CD14-positive monocyte (primary cell): ENCODE results near the gene CTSD. TPM values are rescaled to one million over a fixed set of nuclear protein-coding genes. Genes with fewer than 3 reads are reported as not detected.

Experiments
- DNase-seq, 3 donors: peaks; one replicate each; pipeline ENCODE4 v3.0.0-alpha.2; 2011 to 2022
- H2AFZ ChIP-seq: 2 replicates; pipeline ENCODE4 v1.6.0; 2012; ENCODE audit warnings: mild to moderate bottlenecking, low read depth, low read length, inconsistent platforms; ENCODE audit not compliant: insufficient read depth, poor library complexity, severe bottlenecking
- H3K27ac ChIP-seq, 2 donors: 1 replicate in 1 of 2; 2 replicates in 1 of 2; pipeline ENCODE4 v1.5.1; 2012 to 2013; ENCODE audit warnings: low read length in 2 of 2, control low read depth in 1 of 2, inconsistent platforms in 1 of 2, low read depth in 1 of 2, mild to moderate bottlenecking in 1 of 2
- H3K27me3 ChIP-seq, 2 donors: one replicate each; pipeline versions ENCODE4 v1.6.0 to v1.6.1; 2011 to 2013; ENCODE audit warnings: low read length in 2 of 2; ENCODE audit not compliant: control insufficient read depth in 2 of 2, insufficient read depth in 2 of 2
- H3K36me3 ChIP-seq, 2 donors: replicated peaks in 1 of 2; 1 replicate in 1 of 2; 2 replicates in 1 of 2; pipeline versions ENCODE4 v1.5.1 to v1.6.1; 2012 to 2013; ENCODE audit warnings: low read length in 2 of 2, control low read depth in 1 of 2, inconsistent platforms in 1 of 2, mild to moderate bottlenecking in 1 of 2; ENCODE audit not compliant: insufficient read depth in 2 of 2, control insufficient read depth in 1 of 2
- H3K4me1 ChIP-seq, 2 donors: 1 replicate in 1 of 2; 2 replicates in 1 of 2; pipeline versions ENCODE4 v1.5.1 to v1.6.1; 2012 to 2013; ENCODE audit warnings: low read length in 2 of 2, control low read depth in 1 of 2, inconsistent platforms in 1 of 2, mild to moderate bottlenecking in 1 of 2, moderate library complexity in 1 of 2; ENCODE audit not compliant: insufficient read depth in 2 of 2, control insufficient read depth in 1 of 2
- H3K4me2 ChIP-seq: replicated peaks from 2 replicates; pipeline ENCODE3; 2012; ENCODE audit warnings: low read length, moderate library complexity, mild to moderate bottlenecking; ENCODE audit not compliant: poor library complexity, severe bottlenecking; ENCODE audit errors: extremely low read depth
- H3K4me3 ChIP-seq, 3 experiments: fragments of 200-600 bp in 1 of 3; sonication (generic) in 1 of 3; replicated peaks in 1 of 3; 1 replicate in 2 of 3; 2 replicates in 1 of 3; pipeline ENCODE4 v1.5.1; 2011 to 2013; ENCODE audit warnings: low read length in 3 of 3, mild to moderate bottlenecking in 3 of 3, control low read depth in 2 of 3, low read depth in 2 of 3, inconsistent platforms in 1 of 3, moderate library complexity in 1 of 3
- H3K79me2 ChIP-seq: 2 replicates; pipeline ENCODE4 v1.6.0; 2012; ENCODE audit warnings: mild to moderate bottlenecking, control low read depth, inconsistent platforms, low read length, moderate library complexity; ENCODE audit not compliant: insufficient read depth
- H3K9ac ChIP-seq: 2 replicates; pipeline ENCODE4 v1.6.0; 2017; ENCODE audit warnings: low read length, mild to moderate bottlenecking; ENCODE audit not compliant: insufficient read depth, poor library complexity, severe bottlenecking
- H3K9me3 ChIP-seq, 2 donors: replicated peaks in 1 of 2; 1 replicate in 1 of 2; 2 replicates in 1 of 2; pipeline versions ENCODE4 v1.5.1 to v1.6.1; 2012 to 2013; ENCODE audit warnings: low read length in 2 of 2, control low read depth in 1 of 2; ENCODE audit not compliant: control insufficient read depth in 1 of 2, insufficient read depth in 1 of 2
- H4K20me1 ChIP-seq: 2 replicates; pipeline ENCODE4 v1.6.0; 2012; ENCODE audit warnings: mild to moderate bottlenecking, low read length, control low read depth, moderate library complexity; ENCODE audit not compliant: insufficient read depth
- H3K27ac Mint-ChIP-seq, 7 donors: one replicate each; pipeline ENCODE4 v1.8.0; 2020; ENCODE audit warnings: mild to moderate bottlenecking in 7 of 7, mixed read lengths in 7 of 7, moderate library complexity in 6 of 7, inconsistent platforms in 2 of 7
- H3K27me3 Mint-ChIP-seq, 3 donors: one replicate each; pipeline ENCODE4 v1.8.0; 2021 to 2022; ENCODE audit warnings: low read depth in 3 of 3, mild to moderate bottlenecking in 3 of 3, mixed read lengths in 3 of 3, moderate library complexity in 3 of 3, inconsistent platforms in 1 of 3
- H3K36me3 Mint-ChIP-seq, 2 donors: one replicate each; pipeline ENCODE4 v1.8.0; 2020; ENCODE audit warnings: mixed read lengths in 2 of 2, inconsistent platforms in 1 of 2, mild to moderate bottlenecking in 1 of 2
- H3K4me1 Mint-ChIP-seq: one replicate; pipeline ENCODE4 v1.8.0; 2020; ENCODE audit warnings: mild to moderate bottlenecking, mixed read lengths
- H3K4me3 Mint-ChIP-seq, 2 donors: one replicate each; pipeline ENCODE4 v1.8.0; 2020; ENCODE audit warnings: mild to moderate bottlenecking in 2 of 2, mixed read lengths in 2 of 2, moderate library complexity in 1 of 2
- H3K9me3 Mint-ChIP-seq, 7 donors: one replicate each; pipeline ENCODE4 v1.8.0; 2020 to 2022; ENCODE audit warnings: mixed read lengths in 7 of 7, mild to moderate bottlenecking in 6 of 7, moderate library complexity in 6 of 7, inconsistent platforms in 2 of 7
- WGBS: methylation state at CpG from one replicate; pipeline ENCODE4 v1.1.5; 2013; ENCODE audit warnings: missing lambda C conversion rate; ENCODE audit not compliant: insufficient coverage; 5-methylcytosine and 5-hydroxymethylcytosine counted together
- intact Hi-C, 2 donors: fragments of 100-400 bp; cut with micrococcal nuclease; formaldehyde crosslinking; loops; one replicate each; pipeline versions ENCODE4 v1.15.0 to v1.15.1; 2023
- polyA plus RNA-seq, 3 donors: library from polyadenylated mRNA; depleted of rRNA in 1 of 3; unstranded in 2 of 3; stranded (reverse) in 1 of 3; fragments of 300-500 nt in 2 of 3; fragments of >200 nt in 1 of 3; fragmentation: Illumina TruSeq in 2 of 3; gene quantifications; 1 replicate in 2 of 3; 2 replicates in 1 of 3; pipeline ENCODE4 v1.2.3, GENCODE V29; 2012 to 2021
- TF ChIP-seq, protein P1 (sequence below): fragments of 200-600 bp; IDR thresholded peaks from one replicate; pipeline ENCODE4 v1.8.0; 2022; ENCODE audit warnings: antibody characterized with exemption, mild to moderate bottlenecking

The CTSD gene
- polyA plus RNA-seq, 3 donors: 835 to 1,372 (median 855) TPM

DNA sequence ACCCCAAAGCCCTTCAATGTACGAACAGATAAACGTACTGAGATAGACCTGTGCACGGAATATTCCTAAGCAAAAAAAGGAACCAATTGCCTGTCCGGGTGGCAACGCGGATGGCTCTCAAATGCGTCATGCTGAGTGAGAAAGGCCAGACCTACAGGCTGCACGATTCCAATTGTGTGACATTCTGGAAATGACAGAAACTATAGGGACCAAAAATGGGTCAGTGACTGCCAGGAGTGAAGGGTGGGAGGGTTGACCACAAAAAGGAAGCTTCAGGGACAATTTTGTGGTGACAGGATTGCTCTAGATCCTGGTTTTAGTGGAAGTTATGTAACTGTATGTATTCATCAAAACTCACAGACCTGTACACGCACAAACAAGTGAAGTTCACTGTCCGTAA lies 47.0 kb upstream of the CTSD start:
- Histone ChIP-seq H3K79me2 (no peaks in the 10 kb centered on the region), H3K4me3 (peak overlapping the region in 1 of 3 experiments; percentile 24), H3K4me1 (peaks cover 14 to 15% of the 10 kb centered on the region in 2 donors), H2AFZ (no peak overlapping the region), H3K27me3 (peaks cover 52 to 90% of the 10 kb centered on the region in 2 donors), H3K9ac (no peak overlapping the region), H3K4me2 (peak overlapping the region; percentile 50), H3K27ac (no peak overlapping the region), H3K9me3 (peaks cover 18 to 27% of the 10 kb centered on the region in 2 donors), H4K20me1 (no peaks in the 10 kb centered on the region), H3K36me3 (no peaks in the 10 kb centered on the region)
- intact Hi-C loops: no loop called here
- Mint-ChIP-seq H3K36me3 (peaks cover 10 to 15% of the 10 kb centered on the region in 2 donors), H3K27me3 (peaks cover 82 to 90% (median 87%) of the 10 kb centered on the region in 3 donors), H3K4me1 (peaks cover 20% of the 10 kb centered on the region), H3K27ac (peak overlapping the region in 4 of 7 donors; percentile 18 to 77 (median 48)), H3K4me3 (peak overlapping the region in 1 of 2 donors; percentile 76), H3K9me3 (peaks cover 3 to 41% (median 34%) of the 10 kb centered on the region in 7 donors)
- peak; percentile 79 to 89 (median 84) for DNase-seq
- 3% methylated on average over 10 of the region's 10 CpGs for WGBS
- TF ChIP-seq, protein P1, sequence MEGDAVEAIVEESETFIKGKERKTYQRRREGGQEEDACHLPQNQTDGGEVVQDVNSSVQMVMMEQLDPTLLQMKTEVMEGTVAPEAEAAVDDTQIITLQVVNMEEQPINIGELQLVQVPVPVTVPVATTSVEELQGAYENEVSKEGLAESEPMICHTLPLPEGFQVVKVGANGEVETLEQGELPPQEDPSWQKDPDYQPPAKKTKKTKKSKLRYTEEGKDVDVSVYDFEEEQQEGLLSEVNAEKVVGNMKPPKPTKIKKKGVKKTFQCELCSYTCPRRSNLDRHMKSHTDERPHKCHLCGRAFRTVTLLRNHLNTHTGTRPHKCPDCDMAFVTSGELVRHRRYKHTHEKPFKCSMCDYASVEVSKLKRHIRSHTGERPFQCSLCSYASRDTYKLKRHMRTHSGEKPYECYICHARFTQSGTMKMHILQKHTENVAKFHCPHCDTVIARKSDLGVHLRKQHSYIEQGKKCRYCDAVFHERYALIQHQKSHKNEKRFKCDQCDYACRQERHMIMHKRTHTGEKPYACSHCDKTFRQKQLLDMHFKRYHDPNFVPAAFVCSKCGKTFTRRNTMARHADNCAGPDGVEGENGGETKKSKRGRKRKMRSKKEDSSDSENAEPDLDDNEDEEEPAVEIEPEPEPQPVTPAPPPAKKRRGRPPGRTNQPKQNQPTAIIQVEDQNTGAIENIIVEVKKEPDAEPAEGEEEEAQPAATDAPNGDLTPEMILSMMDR: no peak

DNA sequence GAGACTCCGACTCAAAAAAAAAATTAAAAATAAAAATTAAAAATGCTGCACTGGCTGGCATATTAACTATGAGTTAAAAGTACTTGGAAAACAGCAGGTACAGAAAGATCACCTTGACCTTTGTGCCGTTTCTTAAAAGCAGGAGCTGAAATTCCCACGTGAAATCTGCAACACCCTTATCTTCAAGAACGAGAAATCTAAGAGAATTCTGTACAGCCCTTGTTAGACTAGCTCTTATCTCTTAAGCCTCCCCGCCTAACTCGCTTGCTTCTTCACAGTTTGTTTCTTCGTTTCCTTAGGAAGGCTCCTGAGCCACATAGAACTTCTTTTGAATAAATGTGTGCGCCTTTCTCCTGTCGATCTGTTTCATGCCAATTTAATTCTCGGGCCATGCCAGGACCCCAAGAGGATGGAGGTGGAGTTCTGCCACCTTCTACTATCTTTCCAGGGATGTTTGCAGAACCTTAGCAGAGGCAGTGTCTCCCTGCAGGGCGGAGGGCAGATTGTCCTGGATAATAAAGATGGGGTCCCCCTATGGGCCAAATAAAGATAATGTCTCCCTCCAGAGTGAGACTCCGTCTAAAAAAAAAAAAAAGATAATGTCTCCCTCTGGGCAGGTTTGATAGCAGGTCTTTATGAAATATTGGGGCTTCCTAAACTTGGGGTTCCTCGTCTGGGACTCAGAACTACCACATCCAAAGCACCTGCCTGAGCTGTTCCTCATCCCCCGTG lies 43.7 kb upstream of the CTSD start:
- peaks cover 44 to 85% of the 10 kb centered on the region in 2 donors for H3K27me3 ChIP-seq
- 90% methylated on average over 4 of the region's 14 CpGs for WGBS
- intact Hi-C loops: no loop called here

More for the DNA sequence above, 43.7 kb upstream of the CTSD start:
- H3K9ac ChIP-seq: no peak overlapping the region
- no peaks in the 10 kb centered on the region for H3K79me2 ChIP-seq
- Mint-ChIP-seq H3K4me3 (peak overlapping the region in 1 of 2 donors; percentile 81), H3K27ac (no peak overlapping the region), H3K27me3 (peaks cover 80 to 87% (median 86%) of the 10 kb centered on the region in 3 donors), H3K4me1 (peaks cover 16% of the 10 kb centered on the region), H3K36me3 (peaks cover 5 to 22% of the 10 kb centered on the region in 2 donors), H3K9me3 (peaks cover 3 to 33% (median 29%) of the 10 kb centered on the region in 7 donors)
- H3K9me3 ChIP-seq: peaks cover 12 to 22% of the 10 kb centered on the region in 2 donors
- H4K20me1 ChIP-seq: no peaks in the 10 kb centered on the region
- no peaks in the 10 kb centered on the region for H3K36me3 ChIP-seq
- H3K27ac ChIP-seq: no peak overlapping the region
- no peak for DNase-seq
- TF ChIP-seq, protein P1: no peak
- H2AFZ ChIP-seq: no peak overlapping the region
- H3K4me2 ChIP-seq: no peak overlapping the region
- peaks cover 14 to 15% of the 10 kb centered on the region in 2 donors for H3K4me1 ChIP-seq
- H3K4me3 ChIP-seq: no peak overlapping the region
